ENCODE results near the gene LYZ. TPM values are rescaled to one million over a fixed set of nuclear protein-coding genes. Genes with fewer than 3 reads are reported as not detected.
"Not testable (repeated sequence)": the region's sequence is repeated elsewhere in the genome, so short reads cannot be mapped to it uniquely, and the experiment has no call there.

The LYZ gene
- polyA plus RNA-seq, 2 of the 4 experiments (the other 2 are of a cell fraction), result 0.12 TPM; not detected in 1

GRCh38 chr12:69304284-69304683 is 43.9 kb upstream of the LYZ start:
- Histone ChIP-seq H3K4me2 (no peak overlapping the region), H3K9me3 (peaks cover 23% of the 10 kb centered on the region; the same call in 2 of the 3 replicates), H3K4me1 (no peaks in the 10 kb centered on the region), H3K4me3 (no peak overlapping the region), H3K27ac (no peak overlapping the region)
- ATAC-seq (no peak), FAIRE-seq (no peak), DNase-seq (ENCODE audit: low read depth in 1 of 2, low spot score in 1 of 2) (no peak)
- ChIA-PET CTCF (no interaction called here), POLR2A (no interaction called here)
- WGBS (ENCODE audit: missing lambda C conversion rate), result 66% methylated on average over 1 of the region's 1 CpG
- no peak for TF ChIP-seq FOXS1 (CRISPR knock-in tag; IDR thresholded peaks at IDR 0.05)
- no peak for TF ChIP-seq JUN (IDR thresholded peaks at IDR 0.05)
- TF ChIP-seq ZSCAN20 (CRISPR knock-in tag; IDR thresholded peaks at IDR 0.05), result no peak
- no peak for TF ChIP-seq JUNB (IDR thresholded peaks at IDR 0.05)
- TF ChIP-seq ESRRA (IDR thresholded peaks at IDR 0.05; ENCODE audit: borderline replicate concordance, low read length), result no peak
- no peak for TF ChIP-seq CHD4 (IDR thresholded peaks at IDR 0.05; ENCODE audit: borderline replicate concordance)
- TF ChIP-seq SMC3 (IDR thresholded peaks at IDR 0.05), result no peak
- no peak for TF ChIP-seq HOXB13 (CRISPR knock-in tag; IDR thresholded peaks at IDR 0.05; ENCODE audit: low read depth)
- TF ChIP-seq CBX8 (IDR thresholded peaks at IDR 0.05), result no peak
- no peak for TF ChIP-seq KDM1A (IDR thresholded peaks at IDR 0.05; ENCODE audit: low read depth)
- TF ChIP-seq CHD2 (IDR thresholded peaks at IDR 0.05; ENCODE audit: low read length, partially characterized antibody), result no peak
- no peak for TF ChIP-seq RNF2 (IDR thresholded peaks at IDR 0.05; ENCODE audit: borderline replicate concordance, low read depth)
- TF ChIP-seq MYC (IDR thresholded peaks at IDR 0.05; ENCODE audit: borderline replicate concordance, low read length), result no peak
- TF ChIP-seq HOXA7 (CRISPR knock-in tag; IDR thresholded peaks at IDR 0.05), result no peak
- no peak for TF ChIP-seq FOSB (CRISPR knock-in tag; IDR thresholded peaks at IDR 0.05)
- no peak for TF ChIP-seq MAFK (IDR thresholded peaks at IDR 0.05; ENCODE audit: partially characterized antibody)

GRCh38 chr12:69309461-69309860 is 38.7 kb upstream of the LYZ start:
- no peak overlapping the region for H3K4me3 ChIP-seq
- DNase-seq (ENCODE audit: low read depth in 1 of 2, low spot score in 1 of 2), result no peak
- no peak for TF ChIP-seq ZFP36 (IDR thresholded peaks at IDR 0.05; ENCODE audit: borderline replicate concordance, partially characterized antibody)
- TF ChIP-seq SMC3 (IDR thresholded peaks at IDR 0.05), result no peak
- no peak for TF ChIP-seq MYC (IDR thresholded peaks at IDR 0.05; ENCODE audit: borderline replicate concordance, low read length)
- H3K27ac ChIP-seq, result no peak overlapping the region
- peaks cover 16% of the 10 kb centered on the region; the same call in 2 of the 3 replicates for H3K9me3 ChIP-seq
- FAIRE-seq, result no peak
- no peak overlapping the region for H3K4me2 ChIP-seq
- CTCF ChIA-PET, result no interaction called here
- WGBS (ENCODE audit: missing lambda C conversion rate), result 58% methylated on average over 3 of the region's 3 CpGs
- POLR2A ChIA-PET, result no interaction called here
- no peaks in the 10 kb centered on the region for H3K4me1 ChIP-seq
- ATAC-seq, result no peak

GRCh38 chr12:69313209-69313608 is 35.0 kb upstream of the LYZ start:
- TF ChIP-seq HOXA7 (CRISPR knock-in tag; IDR thresholded peaks at IDR 0.05) (no peak), HDAC2 (IDR thresholded peaks at IDR 0.05) (no peak), MAX (IDR thresholded peaks at IDR 0.05) (no peak), CEBPB (IDR thresholded peaks at IDR 0.05) (no peak)
- ChIA-PET CTCF (interaction anchor here (1.0 kb wide), 1 partner anchor 22 kb away, joined by 3 read pairs; no protein-coding TSS in a partner anchor), POLR2A (no interaction called here)
- no peak for DNase-seq (ENCODE audit: low read depth in 1 of 2, low spot score in 1 of 2)
- Histone ChIP-seq H3K4me1 (no peaks in the 10 kb centered on the region), H3K4me2 (no peak overlapping the region), H3K27ac (no peak overlapping the region), H3K4me3 (no peak overlapping the region), H3K9me3 (peaks cover under 1% of the 10 kb centered on the region; the same call in 1 of the 3 replicates)
- WGBS (ENCODE audit: missing lambda C conversion rate), result 55% methylated on average over 3 of the region's 3 CpGs
- no peak for ATAC-seq
- FAIRE-seq, result no peak

GRCh38 chr12:69316784-69317183 is 31.4 kb upstream of the LYZ start:
- H3K4me2 ChIP-seq; CTCF ChIA-PET; H3K4me1 ChIP-seq; H3K27ac ChIP-seq; H3K9me3 ChIP-seq; FAIRE-seq; H3K4me3 ChIP-seq; ATAC-seq; DNase-seq (ENCODE audit: low read depth in 1 of 2, low spot score in 1 of 2); POLR2A ChIA-PET: not testable (repeated sequence)

DNA sequence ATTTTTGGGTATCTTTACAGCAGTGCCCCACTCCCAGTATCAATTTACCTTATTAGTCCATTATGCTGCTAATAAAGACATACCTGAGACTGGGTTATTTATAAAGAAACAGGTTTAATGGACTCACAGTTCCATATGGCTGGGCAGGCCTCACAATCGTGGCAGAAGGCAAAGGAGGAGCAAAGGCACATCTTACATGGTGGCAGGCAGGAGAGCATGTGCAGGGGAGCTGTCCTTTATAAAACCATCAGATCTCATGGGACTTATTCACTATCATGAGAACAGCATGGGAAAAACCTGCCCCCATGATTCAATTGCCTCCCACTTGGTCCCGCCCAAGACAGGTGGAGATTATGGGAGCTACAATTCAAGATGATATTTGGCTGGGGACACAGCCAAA is 30.9 kb upstream of the LYZ start:
- POLR2A ChIA-PET; H3K9me3 ChIP-seq; DNase-seq (ENCODE audit: low read depth in 1 of 2, low spot score in 1 of 2); H3K4me3 ChIP-seq; ATAC-seq; H3K4me2 ChIP-seq; H3K27ac ChIP-seq; H3K4me1 ChIP-seq; FAIRE-seq: not testable (repeated sequence)
- WGBS (ENCODE audit: missing lambda C conversion rate), result 6% methylated on average over 2 of the region's 2 CpGs
- CTCF ChIA-PET, result interaction anchor here (1.6 kb wide), 1 partner anchor 40 kb away, joined by 4 read pairs; no protein-coding TSS in a partner anchor

All from A549 (cell line).